ENCODE measurements around the gene ADAM33. TPM values are rescaled to one million over a fixed set of nuclear protein-coding genes. Genes with fewer than 3 reads are reported as not detected.

ADAM33 gene
- polyA plus RNA-seq, 1 experiment = 16.3 TPM

DNA sequence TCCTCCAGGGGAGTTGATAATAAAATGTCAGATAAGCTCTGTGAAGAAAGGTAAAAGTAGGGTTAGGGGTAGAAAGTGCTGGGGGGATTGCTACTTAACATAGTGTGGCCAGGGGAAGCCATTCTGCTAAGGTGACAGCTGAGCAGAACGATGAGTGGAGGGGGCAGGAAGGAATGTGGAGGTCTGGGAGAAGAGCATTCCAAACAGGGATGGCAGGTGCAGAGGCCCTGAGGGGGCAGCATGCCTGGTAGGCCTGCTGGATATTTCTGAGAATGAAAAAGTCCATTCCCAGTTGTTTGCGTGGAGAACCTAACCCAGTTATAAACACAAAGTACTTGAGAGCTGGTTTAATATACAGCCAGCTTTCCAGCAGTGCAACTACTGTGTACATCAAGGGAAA, 27.9 kb downstream of the ADAM33 start:
- H3K9me3 ChIP-seq (ENCODE audit: control insufficient read depth, insufficient read depth, low read length) = no peaks in the 10 kb centered on the region
- no peak overlapping the region for H3K27ac ChIP-seq (ENCODE audit: low read depth, low read length)
- CTCF ChIA-PET = no interaction called here
- POLR2A ChIA-PET = no interaction called here
- TF ChIP-seq, protein P1, sequence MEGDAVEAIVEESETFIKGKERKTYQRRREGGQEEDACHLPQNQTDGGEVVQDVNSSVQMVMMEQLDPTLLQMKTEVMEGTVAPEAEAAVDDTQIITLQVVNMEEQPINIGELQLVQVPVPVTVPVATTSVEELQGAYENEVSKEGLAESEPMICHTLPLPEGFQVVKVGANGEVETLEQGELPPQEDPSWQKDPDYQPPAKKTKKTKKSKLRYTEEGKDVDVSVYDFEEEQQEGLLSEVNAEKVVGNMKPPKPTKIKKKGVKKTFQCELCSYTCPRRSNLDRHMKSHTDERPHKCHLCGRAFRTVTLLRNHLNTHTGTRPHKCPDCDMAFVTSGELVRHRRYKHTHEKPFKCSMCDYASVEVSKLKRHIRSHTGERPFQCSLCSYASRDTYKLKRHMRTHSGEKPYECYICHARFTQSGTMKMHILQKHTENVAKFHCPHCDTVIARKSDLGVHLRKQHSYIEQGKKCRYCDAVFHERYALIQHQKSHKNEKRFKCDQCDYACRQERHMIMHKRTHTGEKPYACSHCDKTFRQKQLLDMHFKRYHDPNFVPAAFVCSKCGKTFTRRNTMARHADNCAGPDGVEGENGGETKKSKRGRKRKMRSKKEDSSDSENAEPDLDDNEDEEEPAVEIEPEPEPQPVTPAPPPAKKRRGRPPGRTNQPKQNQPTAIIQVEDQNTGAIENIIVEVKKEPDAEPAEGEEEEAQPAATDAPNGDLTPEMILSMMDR (IDR thresholded peaks at IDR 0.05; ENCODE audit: low read depth, low read length) = no peak
- peaks cover 18% of the 10 kb centered on the region for H3K27me3 ChIP-seq (ENCODE audit: control insufficient read depth, insufficient read depth, low read length)
- DNase-seq (ENCODE audit: low read depth, low spot score) = no peak
- H3K4me3 ChIP-seq (ENCODE audit: low read depth, low read length) = no peak overlapping the region

DNA sequence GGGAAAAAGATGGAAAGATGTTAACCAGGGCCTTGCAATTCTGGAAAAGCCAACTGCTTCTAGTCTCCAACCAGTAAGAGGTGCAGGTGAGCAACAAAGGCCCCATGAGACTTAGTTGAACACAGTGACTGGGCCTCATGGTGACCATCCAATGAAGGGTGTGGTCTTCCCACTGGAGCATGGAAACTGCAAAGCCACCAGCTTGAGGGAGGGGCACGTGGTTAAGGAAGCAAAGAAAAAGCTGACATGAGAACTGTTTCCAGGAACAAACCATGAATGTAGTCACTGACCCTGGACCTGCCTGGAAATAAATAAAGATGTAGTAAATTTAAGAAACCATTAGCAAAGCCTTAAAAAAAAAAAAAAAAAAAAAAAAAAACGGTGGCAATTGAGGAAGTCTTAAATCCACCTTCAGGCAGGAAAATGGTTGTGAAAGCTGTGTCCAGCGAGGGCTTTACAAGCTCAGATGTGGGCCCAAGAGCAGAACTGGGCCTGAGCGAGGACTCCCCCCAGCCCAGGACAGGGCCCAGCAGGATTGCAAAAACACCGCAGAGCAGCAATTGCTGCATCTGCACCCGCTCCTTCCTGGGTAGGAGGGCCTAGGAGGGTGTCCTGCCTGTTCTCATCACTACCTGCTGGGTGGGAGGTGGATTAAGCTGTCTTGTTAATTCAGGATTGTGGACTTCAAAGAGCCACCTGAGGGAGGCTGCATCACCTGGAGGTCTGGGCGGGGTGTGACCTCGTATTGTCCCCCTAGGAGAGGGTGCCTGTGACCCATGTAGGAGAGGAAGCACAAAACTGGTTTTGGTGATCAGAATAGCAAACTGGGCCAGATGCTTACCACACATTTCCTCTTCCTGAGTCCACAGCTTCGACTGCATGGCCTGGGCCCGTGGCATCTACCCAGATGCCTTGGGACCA, 28.9 kb downstream of the ADAM33 start:
- no peak for DNase-seq (ENCODE audit: low read depth, low spot score)
- Histone ChIP-seq H3K27ac (ENCODE audit: low read depth, low read length) (no peak overlapping the region), H3K9me3 (ENCODE audit: control insufficient read depth, insufficient read depth, low read length) (no peaks in the 10 kb centered on the region), H3K27me3 (ENCODE audit: control insufficient read depth, insufficient read depth, low read length) (peaks cover 11% of the 10 kb centered on the region), H3K4me3 (ENCODE audit: low read depth, low read length) (no peak overlapping the region)
- ChIA-PET CTCF (interaction anchor here (0.7 kb wide), 1 partner anchor 64 kb away, joined by 5 read pairs; no protein-coding TSS in a partner anchor), POLR2A (no interaction called here)
- TF ChIP-seq, protein P1 (IDR thresholded peaks at IDR 0.05; ENCODE audit: low read depth, low read length) = no peak

DNA sequence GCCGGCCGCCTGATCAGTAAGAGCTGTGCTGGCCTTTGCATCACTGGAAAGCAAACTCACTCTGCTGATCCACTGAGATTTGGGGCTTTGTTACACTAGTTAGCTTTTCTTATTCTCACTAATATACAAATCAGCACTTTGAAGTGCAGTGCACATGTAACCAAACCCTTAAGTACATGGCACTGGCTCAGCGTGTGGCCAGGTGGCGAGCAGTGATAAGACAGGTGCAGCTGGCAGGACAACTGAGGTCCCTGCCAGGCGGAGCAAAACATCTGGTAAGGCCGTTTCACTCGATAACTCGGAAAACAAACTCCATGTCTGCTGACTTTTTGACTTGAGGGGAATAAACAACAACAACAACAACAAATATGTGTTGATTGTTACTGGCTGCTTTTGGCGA, 29.6 kb downstream of the ADAM33 start:
- H3K9me3 ChIP-seq (ENCODE audit: control insufficient read depth, insufficient read depth, low read length) = no peaks in the 10 kb centered on the region
- no peak for DNase-seq (ENCODE audit: low read depth, low spot score)
- peaks cover 11% of the 10 kb centered on the region for H3K27me3 ChIP-seq (ENCODE audit: control insufficient read depth, insufficient read depth, low read length)
- H3K4me3 ChIP-seq (ENCODE audit: low read depth, low read length) = no peak overlapping the region
- ChIA-PET POLR2A (interaction anchor here (0.6 kb wide), 1 partner anchor 842 kb away, joined by 10 read pairs; no protein-coding TSS in a partner anchor), CTCF (no interaction called here)
- no peak overlapping the region for H3K27ac ChIP-seq (ENCODE audit: low read depth, low read length)
- TF ChIP-seq, protein P1 (IDR thresholded peaks at IDR 0.05; ENCODE audit: low read depth, low read length) = no peak

DNA sequence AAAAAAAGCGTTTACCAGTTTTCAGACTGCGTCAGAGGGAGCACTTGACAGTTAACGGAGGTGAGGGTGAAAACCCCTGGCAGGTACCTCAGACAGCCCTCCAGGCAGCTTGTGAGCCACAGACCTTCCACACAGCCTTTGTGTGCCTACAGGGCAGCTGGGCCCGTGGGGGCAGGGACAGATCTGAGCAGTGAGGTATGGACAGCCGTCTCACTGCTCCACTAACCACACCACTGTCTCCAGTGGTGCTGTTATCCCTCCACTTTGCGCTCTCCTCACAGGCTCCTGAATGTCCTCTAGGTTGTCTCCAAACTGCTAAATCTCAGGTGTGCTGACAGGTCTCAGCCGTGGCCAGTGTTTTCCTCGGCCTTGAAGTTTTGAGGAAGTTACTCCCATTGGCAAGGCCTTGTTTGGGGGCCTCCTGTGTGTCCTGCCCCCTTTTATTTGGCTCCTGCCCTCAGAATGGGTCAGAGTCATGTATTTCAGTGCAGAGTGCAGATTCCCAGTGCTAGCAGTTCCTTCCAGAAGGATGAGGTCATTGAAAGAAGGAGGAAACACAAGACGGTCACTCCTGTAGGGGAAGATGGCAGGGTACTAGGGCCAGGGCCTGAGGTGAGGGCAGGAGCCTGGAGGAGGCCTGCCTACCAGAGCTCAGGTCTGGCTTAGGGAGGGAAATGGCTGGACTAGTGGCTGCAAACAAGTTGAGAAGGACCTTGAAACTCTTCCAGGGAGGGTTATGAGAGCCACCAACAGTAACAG, 30.4 kb downstream of the ADAM33 start:
- Histone ChIP-seq H3K4me3 (ENCODE audit: low read depth, low read length) (no peak overlapping the region), H3K9me3 (ENCODE audit: control insufficient read depth, insufficient read depth, low read length) (no peaks in the 10 kb centered on the region), H3K27me3 (ENCODE audit: control insufficient read depth, insufficient read depth, low read length) (peaks cover 7% of the 10 kb centered on the region), H3K27ac (ENCODE audit: low read depth, low read length) (no peak overlapping the region)
- no peak for DNase-seq (ENCODE audit: low read depth, low spot score)
- ChIA-PET POLR2A (interaction anchor here (0.6 kb wide), 1 partner anchor 841 kb away, joined by 10 read pairs; no protein-coding TSS in a partner anchor), CTCF (no interaction called here)
- TF ChIP-seq, protein P1 (IDR thresholded peaks at IDR 0.05; ENCODE audit: low read depth, low read length) = no peak

DNA sequence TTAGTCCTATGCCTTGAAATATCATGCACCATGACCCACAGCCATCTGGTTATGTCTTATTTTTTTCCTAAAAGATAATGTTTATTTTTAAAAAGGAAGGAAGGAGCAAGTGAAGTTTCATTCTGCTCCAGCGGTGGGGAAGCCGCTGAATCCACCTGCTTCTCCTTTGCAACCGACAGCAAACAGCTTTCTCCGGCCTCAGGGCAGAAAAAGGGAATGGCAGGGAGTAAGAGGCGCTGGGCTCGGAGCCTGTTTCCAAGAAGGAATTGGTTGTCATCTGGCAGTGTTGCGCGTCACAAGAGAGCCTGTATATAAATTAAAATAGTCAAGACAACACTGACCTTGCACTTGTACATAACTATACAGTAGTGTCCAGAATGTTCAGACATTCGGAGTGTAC, 32.9 kb downstream of the ADAM33 start:
- ChIA-PET CTCF (no interaction called here), POLR2A (no interaction called here)
- no peak overlapping the region for H3K27ac ChIP-seq (ENCODE audit: low read depth, low read length)
- TF ChIP-seq, protein P1 (IDR thresholded peaks at IDR 0.05; ENCODE audit: low read depth, low read length) = no peak
- H3K27me3 ChIP-seq (ENCODE audit: control insufficient read depth, insufficient read depth, low read length) = no peaks in the 10 kb centered on the region
- DNase-seq (ENCODE audit: low read depth, low spot score) = no peak
- no peak overlapping the region for H3K4me3 ChIP-seq (ENCODE audit: low read depth, low read length)
- H3K9me3 ChIP-seq (ENCODE audit: control insufficient read depth, insufficient read depth, low read length) = no peaks in the 10 kb centered on the region
